GM21360 (cell line): ENCODE measurements around the gene PKD2.
A peak's percentile ranks its signal among the peaks of the same experiment; 100 is the strongest.
"Not testable (repeated sequence)": the region's sequence is repeated elsewhere in the genome, so short reads cannot be mapped to it uniquely, and the experiment has no call there.

Source experiments
- ATAC-seq: cut with Tn5 transposase; IDR thresholded peaks from one replicate; pipeline ENCODE4 v1.9.1; 2021; ENCODE audit warnings: mild to moderate bottlenecking, moderate library complexity; ENCODE audit not compliant: unreplicated experiment

The PKD2 gene

DNA sequence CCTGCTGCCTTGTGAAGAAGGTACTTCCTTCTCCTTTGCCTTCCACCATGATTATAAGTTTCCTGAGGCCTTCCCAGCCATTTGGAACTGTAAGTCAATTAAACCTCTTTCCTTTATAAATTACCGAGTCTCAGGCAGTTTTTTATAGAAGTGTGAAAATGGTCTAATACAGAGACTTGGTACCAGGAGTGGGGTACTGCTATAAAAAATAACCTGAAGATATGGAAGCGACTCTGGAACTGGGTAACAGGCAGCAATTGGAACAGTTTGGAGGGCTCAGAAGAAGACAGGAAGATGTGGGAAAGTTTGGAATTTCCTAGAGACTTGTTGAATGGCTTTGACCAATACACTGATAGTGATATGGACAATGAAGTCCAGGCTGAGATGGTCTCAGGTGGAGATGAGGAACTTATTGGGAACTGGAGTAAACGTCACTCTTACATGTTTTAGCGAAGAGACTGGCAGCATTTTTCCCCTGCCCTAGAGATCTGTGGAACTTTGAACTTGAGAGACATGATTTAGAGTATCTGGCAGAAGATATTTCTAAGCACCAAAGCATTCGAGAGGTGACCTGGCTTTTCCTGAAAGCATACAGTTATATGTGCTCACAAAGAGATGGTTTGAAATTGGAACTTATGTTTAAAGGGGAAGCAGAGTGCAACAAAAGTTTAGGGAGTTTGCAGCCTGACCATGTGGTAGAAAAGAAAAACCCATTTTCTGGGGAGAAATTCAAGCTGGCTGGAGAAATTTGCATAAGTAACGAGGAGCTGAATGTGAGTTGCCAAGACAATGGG is 18.6 kb downstream of the PKD2 start:
- ATAC-seq = not testable (repeated sequence)

DNA sequence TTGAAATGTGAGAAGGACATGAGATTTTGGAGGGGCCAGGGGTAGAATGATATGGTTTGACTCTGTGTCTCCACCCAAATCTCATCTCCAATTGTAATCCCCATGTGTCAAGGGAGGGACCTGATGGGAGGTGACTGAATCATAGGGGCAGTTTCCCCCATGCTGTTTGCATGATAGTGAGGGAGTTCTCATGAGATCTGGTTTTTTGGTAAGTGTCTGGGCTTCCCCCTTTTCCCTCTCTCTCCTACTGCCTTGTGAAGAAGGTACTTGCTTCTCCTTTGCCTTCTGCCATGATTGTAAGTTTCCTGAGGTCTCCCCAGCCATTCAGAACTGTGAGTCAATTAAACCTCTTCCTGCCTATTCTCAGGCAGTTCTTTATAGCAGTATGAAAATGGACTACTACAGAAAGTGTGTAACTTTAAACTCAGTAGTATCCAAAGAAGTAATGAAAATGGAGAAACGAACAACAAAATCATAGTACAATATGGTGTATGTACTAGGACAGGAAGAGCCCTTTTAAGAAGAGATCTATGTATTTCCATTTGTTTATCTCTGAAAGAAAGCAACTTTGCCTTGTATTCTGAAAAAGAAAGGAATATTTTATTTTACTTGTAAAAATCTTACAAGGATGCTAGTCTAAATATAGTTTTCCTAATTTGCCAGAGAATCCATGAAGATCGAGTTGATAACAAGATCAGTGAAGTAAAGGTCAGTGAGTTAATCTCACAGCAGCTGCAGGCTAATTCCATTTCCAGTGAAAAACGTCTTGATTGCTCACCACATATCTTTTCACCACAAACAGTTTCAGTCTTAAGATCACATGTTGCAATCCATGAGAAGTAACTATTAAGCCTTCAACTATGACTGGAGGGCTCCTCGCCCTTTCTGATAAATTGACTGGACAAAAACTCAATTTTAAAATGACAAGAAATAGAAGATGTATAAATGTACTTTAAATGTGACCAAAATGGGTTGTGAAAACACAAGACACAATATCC is 20.5 kb downstream of the PKD2 start:
- ATAC-seq = no peak

DNA sequence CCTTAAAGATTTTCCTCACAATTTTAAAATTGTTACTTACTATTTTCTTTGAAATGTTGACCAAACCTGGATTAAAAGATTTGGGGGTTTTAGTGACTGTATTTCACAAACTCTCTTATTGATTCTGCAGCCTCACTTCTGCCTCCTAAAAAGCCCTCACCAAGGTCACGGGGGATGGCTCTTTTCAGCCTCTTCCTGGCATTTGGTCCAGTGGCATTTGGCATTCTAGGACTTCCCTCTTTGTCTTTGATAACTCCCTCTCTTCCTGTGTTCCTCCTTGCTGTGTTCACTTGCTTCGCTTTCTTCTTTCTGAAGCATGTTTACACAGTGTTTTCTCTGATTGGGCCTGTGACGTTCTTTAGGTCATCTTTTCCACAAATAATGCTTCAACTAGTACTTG is 21.5 kb downstream of the PKD2 start:
- no peak for ATAC-seq

DNA sequence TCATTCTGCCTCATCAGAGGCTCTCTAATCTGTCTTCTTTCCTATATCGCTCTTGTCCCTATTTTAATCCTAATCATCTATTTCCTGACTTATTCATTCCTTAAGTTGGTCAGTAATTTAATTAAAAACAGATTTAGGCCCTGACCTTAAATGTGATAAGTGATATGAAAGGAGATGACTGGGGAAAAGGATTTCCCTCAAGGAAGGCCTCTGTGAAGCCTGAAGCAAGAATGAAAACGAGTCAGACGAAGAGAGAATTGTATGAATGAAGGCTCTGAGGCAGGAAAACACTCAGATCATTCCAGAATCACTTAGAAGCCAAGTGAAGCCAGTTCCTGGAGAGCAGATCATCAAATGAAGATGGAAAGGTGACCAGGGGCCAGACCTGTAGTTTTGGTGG is 22.1 kb downstream of the PKD2 start:
- no peak for ATAC-seq

DNA sequence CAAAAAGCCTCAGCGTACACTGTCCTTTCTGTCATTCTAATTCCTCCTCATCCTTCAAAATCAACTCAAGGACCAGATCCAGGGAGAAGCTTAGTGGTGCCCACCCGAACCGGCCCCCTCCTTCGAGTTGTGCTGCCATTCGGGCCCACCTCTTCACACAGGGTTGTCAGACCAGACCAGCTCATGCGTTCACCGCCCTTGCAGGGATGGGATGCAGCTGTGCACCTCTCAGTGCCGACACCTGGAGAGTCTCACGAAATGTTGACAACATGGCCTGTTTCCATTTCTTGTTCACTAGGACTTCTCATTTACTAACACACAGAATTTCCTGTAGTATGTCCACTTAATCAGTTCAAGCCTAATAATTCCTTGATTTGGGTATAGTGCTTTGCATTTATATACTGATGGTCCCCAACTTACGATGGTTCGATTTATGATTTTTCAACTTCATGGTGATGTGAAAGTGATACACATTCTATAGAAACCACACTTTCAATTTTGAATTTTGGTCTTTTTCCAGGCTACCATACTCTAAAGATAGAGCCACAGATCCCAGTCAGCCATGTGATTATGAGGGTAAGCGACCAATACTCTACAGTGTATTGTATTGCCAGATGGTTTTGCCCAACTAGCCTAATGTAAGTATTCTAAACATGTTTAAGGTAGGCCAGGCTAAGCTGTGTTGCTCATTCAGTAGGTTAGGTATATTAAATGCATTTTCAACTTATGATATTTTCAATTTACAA is 23.3 kb downstream of the PKD2 start:
- no peak for ATAC-seq

DNA sequence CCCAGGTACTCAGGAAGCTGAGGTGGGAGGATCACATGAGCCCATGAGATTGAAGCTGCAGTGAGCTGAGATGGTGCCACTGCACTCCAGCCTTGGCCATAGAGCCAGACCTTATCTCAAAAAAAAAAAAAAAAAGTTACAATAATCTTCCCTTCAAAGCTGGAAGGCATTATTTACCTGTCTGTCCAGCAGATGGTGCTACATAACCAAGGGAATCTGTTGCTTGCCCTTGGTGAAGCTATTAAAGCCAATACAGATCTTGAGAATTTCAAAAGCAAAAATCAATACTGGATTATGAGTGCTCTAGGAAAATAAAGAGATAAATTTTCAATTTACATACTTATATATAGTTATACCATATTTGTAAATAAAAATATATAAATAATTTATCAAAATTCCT is 25.9 kb downstream of the PKD2 start:
- ATAC-seq = peak; percentile 58

DNA sequence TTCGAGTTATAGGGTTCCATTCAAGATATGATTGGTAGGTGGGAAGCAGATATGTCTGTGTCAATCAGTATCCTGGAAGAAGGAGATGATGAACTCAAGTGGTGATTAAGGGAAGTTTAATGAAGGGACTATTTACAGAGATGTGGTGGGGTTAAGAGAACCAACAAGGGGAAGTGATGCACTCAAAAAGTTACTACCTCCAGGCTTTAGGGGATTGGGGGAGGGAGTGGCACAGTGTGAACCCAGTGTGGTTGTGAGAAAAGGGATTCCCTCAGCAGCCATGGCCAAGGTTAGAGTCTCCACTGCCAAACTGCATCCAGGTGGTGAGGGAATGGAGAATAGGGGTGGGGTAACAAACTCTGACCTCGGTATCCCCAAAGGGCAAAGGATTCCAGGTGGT is 27.9 kb downstream of the PKD2 start:
- ATAC-seq = no peak

DNA sequence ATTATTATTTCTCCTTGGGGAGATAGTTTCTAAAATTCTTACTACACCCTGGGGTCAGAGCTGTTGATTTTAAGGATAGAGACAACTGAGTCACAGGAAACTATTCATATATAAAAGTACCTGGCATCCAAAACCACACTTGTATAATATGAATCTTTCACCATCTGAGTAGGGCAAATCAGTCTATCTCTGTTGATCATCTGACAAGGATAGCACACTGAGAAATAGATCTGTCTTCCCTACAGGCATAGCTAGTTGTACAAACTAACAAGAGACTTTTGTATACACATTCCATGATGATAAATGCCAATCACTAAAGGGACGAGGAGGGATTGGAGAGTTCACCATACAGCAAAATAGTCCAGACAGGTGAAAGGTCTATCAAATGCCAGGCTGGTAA is 30.0 kb downstream of the PKD2 start:
- ATAC-seq = no peak

DNA sequence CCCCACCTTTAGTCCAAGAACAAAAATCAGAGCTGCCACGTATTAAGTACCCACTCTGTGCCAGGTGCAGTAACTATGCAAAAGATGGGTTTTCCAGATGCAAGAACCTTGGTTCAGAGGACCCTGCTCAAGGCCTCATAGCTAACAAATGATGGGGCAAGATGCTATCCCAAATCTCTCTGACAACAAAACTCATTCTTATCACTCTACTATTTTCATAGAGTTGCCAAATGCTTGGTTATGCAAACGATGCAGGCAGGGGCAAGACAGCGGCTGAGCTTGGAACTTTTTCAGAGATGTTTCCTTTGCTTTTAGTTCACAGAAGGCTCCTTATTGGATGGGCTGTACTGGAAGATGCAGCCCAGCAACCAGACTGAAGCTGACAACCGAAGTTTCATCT is 30.5 kb downstream of the PKD2 start:
- no peak for ATAC-seq

DNA sequence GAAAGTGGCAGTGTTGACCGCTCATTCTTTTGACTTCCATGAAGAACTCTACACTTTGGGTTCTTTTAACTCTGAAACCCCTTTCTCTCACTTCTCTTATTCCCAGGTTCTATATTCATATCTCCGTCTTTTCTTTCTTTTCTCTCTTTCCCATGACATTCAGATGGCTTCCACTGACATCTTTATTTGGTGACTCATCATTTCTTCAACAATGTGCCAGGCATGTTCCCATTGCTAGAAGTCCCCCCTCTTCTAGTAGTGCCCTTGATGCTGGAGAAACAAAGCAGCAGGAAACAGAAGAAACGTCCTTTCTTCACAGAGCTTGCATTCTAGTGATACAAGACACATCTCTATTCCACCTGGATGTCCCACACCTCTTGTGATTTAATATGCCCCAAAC is 33.3 kb downstream of the PKD2 start:
- no peak for ATAC-seq

DNA sequence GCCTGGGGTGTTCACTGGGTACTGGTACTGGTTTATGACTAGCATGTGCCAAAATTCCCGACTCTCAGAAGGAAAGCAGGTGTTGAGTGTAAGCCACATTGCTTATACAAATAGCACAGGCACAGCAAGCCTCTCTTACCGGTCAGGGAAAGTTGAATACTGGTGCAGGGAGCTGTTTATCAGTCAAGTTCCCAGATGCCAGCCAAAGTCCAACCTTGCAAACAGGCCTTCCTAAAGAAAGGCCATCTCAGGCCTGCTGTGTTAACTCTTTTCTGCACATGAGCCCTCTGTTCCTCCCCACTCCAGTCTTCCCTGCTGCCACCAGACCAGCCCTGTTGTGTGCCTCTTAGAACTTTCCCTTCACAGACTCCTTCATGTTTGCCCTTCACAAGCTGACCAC is 34.2 kb downstream of the PKD2 start:
- no peak for ATAC-seq

DNA sequence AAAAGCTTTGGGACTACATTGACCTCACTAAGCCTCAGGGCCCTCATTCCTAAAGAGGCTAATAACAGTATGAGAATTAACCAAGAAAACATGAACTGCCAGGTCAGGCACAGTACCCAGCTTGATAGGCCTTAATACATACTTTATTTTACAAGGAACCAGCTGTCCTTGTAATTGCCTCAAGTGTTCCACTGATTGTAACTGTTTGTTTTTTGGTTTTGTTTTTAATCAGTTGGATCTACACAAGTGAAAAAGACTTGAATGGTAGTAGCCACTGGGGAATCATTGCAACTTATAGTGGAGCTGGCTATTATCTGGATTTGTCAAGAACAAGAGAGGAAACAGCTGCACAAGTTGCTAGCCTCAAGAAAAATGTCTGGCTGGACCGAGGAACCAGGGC is 35.6 kb downstream of the PKD2 start:
- ATAC-seq = no peak

DNA sequence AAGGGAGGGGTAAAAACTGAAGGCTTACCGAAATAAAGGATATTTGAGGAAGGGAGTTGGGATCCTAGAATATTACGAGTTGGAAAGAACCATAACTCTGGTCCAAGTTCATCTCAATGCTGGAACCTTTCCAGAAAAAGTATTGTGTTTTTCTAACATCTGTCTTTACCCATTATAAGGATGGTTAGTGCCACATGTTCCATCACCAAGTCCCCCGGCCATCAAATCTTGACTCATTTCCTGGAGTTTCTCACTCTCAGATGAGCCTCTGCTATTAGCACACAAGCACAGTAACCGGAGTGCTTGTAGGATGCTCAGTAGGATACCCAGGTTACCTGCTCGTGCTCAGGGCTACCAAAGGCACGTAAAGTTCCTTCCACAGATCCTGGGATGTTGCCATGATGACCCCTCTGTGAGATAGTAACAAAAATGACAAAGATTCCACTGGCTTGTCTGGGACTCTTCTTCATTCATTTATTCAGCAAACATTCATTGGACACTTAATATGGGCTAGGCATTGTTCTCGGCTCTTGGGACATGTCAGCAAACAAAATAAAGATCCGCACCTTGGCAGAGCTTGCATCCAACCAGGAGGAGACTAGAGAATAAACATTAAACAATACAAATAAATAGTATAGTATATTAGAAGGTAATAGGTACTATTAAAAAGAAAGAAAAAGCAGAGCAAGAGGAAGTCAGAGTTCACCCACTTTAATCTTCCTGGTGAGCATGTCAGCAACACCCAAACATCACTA is 36.3 kb downstream of the PKD2 start:
- ATAC-seq = no peak

DNA sequence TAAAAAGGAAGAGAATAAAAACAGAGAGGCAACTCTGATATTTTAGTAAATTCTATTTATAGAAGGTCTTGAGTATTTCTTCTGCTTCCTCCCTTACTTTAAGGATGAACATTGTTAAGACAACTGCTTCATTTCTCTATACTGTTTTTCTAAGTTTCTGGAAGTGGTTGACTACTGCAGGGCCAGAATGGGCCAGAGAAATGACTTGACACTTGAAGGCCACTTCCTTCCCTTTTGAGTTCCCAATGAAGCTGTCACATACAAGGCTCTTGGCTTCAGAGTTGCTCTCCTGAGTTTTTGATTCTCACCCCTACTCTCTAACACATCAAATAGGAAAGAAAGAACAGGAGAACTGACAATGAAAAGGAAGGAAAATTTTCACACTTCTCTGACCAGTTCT is 37.6 kb downstream of the PKD2 start:
- no peak for ATAC-seq

DNA sequence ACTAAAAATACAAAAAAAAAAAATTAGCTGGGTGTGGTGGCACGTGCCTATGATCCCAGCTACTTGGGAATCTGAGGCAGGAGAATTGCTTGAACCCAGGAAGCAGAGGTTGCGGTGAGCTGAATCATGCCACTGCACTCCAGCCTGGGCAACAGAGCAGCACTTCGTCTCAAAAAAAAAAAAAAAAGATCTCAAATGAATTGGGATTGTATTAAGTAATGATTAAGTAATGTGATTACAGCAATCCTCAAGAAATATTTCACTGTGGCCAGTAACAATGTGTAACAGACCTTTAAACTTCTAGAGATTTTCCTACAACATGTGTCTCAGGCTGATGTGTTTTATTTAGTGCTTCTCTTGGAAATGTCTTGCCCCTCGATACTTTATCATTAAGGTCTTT is 46.8 kb downstream of the PKD2 start:
- no peak for ATAC-seq

DNA sequence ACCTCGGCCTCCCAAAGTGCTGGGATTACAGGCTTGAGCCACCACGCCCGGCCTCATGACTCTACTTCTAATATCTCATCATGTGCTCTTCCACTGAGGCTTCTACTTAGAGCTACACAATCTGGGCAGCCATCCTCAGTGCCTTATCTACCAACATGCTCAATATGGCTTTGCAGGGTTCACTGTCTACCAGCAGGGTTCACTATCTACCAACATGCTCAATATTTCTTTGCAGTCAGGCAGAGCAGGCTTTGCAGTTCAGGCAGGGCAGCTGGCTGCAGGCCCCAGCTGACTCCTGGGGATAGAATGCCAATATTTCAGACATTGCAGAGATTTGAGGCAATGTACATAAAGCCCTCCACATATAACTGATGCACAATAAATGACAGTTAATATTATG is 47.5 kb downstream of the PKD2 start:
- no peak for ATAC-seq

DNA sequence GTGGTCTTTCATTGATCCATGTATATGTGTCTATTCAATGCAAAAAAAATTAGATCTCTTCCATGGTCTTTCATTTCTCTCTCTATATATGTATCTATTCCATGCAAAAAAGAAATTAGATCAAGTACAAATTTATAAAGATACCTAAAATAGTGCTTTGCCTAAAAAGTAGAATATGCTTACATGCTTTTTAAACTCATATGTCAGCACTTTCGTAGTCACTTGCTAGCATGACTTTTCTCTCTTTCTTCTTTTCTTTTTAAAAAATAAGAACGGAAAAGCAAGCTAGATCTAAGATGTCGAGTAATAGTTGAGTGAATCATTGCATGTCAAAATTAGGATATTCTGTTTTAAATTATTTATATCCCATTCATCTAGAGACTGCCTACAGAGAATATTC is 50.9 kb downstream of the PKD2 start:
- no peak for ATAC-seq

DNA sequence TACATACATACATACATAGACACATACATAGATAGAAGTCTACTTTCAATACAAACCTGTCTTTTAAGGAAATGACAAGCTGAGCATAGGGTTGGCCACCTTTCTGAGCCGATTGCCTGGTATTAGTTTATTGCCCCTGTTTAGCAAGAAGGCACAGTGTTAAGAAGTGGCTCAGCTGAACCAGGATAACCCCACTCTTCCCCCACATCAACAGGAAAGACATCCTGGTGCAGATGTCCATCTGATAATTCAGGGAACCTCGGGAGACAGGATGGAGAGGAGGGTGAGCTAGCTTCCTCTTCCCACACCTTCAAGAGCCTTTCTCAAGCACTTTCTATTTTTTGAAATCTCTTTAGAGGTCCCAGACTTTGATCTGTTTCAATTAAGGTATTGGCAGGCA is 52.3 kb downstream of the PKD2 start:
- ATAC-seq = no peak

DNA sequence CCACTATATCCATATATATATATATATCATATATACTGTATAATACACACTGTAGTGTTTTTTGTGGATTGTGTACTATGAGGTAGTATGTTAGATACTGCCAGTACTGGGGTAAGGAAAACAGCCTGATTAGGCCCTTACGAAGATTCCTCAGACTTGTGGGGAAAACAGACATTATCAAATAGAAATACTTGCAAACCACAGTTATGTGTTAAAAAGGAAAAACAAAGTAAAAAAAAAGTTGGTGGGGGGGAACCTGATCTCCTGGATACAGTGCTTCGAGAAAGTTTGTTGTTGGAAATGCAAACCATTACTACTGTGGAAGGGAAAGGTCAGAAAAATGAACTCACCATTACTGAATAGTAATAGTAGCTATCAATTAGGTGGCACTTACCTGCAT is 53.0 kb downstream of the PKD2 start:
- ATAC-seq = no peak

DNA sequence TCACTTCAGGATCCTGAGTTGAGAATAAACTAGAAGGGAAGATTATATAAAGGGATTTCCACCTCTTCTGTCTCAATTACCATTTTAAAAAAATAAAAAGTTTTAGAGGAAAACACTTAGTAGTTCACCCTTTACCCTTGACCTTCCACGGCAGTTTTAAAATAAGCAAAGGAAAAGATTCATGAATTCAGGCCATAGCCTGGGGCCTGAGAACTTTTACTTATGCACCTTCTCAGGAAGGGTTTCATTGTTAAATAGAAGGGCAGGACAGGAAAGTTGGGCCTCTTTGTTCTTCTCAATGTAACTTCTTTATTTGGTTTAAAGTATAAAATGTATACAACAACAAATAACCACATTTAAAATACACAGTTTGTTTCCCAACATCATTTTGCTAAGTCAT is 54.9 kb downstream of the PKD2 start:
- ATAC-seq = no peak

DNA sequence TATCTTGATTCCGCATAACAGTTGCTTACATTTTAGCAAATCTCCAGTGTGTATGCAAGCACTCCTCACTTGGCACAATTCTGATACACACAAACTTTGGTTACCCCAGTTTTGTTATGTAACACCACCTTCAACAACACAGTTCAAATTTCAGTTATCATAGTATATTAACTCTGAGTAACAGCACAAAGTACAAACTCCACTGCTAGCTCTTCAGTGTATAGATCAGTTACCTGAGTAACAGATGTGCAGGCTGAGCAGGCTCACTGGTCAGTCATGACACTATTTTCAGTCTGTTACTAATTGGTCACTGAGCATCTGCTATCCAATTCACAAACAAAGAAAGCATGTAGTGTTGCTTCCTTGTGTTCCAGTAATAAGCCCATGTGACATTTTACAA is 55.4 kb downstream of the PKD2 start:
- no peak for ATAC-seq
